DOHH2 (cell line): ENCODE measurements around the gene HEMGN.

Source experiments
- EZH2phosphoT487 ChIP-seq: fragments of 200-600 bp; sonication (generic); IDR thresholded peaks from 2 replicates; pipeline ENCODE4 v1.6.1; 2017; ENCODE audit warnings: borderline replicate concordance, mild to moderate bottlenecking, antibody characterized with exemption, low read length, moderate library complexity, mixed read lengths
- TF ChIP-seq, protein P1 (sequence below): fragments of 200-600 bp; sonication (generic); IDR thresholded peaks from one replicate; pipeline ENCODE4 v1.5.1; 2014; ENCODE audit warnings: antibody characterized with exemption, mild to moderate bottlenecking, low read depth, low read length; ENCODE audit not compliant: poor library complexity, severe bottlenecking

GRCh38 chr9:97895211-97895610 is 42.8 kb downstream of the HEMGN start:
- TF ChIP-seq, protein P1, sequence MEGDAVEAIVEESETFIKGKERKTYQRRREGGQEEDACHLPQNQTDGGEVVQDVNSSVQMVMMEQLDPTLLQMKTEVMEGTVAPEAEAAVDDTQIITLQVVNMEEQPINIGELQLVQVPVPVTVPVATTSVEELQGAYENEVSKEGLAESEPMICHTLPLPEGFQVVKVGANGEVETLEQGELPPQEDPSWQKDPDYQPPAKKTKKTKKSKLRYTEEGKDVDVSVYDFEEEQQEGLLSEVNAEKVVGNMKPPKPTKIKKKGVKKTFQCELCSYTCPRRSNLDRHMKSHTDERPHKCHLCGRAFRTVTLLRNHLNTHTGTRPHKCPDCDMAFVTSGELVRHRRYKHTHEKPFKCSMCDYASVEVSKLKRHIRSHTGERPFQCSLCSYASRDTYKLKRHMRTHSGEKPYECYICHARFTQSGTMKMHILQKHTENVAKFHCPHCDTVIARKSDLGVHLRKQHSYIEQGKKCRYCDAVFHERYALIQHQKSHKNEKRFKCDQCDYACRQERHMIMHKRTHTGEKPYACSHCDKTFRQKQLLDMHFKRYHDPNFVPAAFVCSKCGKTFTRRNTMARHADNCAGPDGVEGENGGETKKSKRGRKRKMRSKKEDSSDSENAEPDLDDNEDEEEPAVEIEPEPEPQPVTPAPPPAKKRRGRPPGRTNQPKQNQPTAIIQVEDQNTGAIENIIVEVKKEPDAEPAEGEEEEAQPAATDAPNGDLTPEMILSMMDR = no peak
- TF ChIP-seq EZH2phosphoT487 = no peak
